BLaER1 (cell line): ENCODE data around the gene LUZP1.

Experiments
- H3K27ac ChIP-seq: shearing (Covaris generic); formaldehyde crosslinking; 2 replicates; pipeline ENCODE4 v1.8.1; 2022
- H3K27me3 ChIP-seq: shearing (Covaris generic); formaldehyde crosslinking; 2 replicates; pipeline ENCODE4 v1.8.1; 2022
- H3K36me3 ChIP-seq: shearing (Covaris generic); formaldehyde crosslinking; 2 replicates; pipeline ENCODE4 v1.8.1; 2022
- H3K4me1 ChIP-seq: shearing (Covaris generic); formaldehyde crosslinking; 2 replicates; pipeline ENCODE4 v1.8.1; 2022
- H3K4me2 ChIP-seq: shearing (Covaris generic); formaldehyde crosslinking; 2 replicates; pipeline ENCODE4 v1.8.1; 2022
- H3K4me3 ChIP-seq: shearing (Covaris generic); formaldehyde crosslinking; 2 replicates; pipeline ENCODE4 v1.8.1; 2022
- H3K9ac ChIP-seq: shearing (Covaris generic); formaldehyde crosslinking; 2 replicates; pipeline ENCODE4 v1.8.1; 2022
- H3K9me3 ChIP-seq: shearing (Covaris generic); formaldehyde crosslinking; 2 replicates; pipeline ENCODE4 v1.8.1; 2022
- H4K20me1 ChIP-seq: shearing (Covaris generic); formaldehyde crosslinking; 2 replicates; pipeline ENCODE4 v1.8.1; 2022
- Cebpa-rat ChIP-seq: shearing (Covaris generic); IDR thresholded peaks from 2 replicates; pipeline ENCODE4 v1.8.1; 2022

LUZP1 gene

GRCh38 chr1:23177031-23177430, 8.4 kb upstream of the LUZP1 start:
- Histone ChIP-seq H3K4me2 (peak overlapping the region; percentile 87), H3K27me3 (no peaks in the 10 kb centered on the region), H3K36me3 (no peaks in the 10 kb centered on the region), H3K4me3 (peak overlapping the region; percentile 68), H3K9me3 (no peaks in the 10 kb centered on the region), H3K4me1 (peaks cover 51% of the 10 kb centered on the region), H3K9ac (peak overlapping the region; percentile 73), H4K20me1 (no peaks in the 10 kb centered on the region), H3K27ac (peak overlapping the region; percentile 80)
- TF ChIP-seq Cebpa-rat, result no peak

- Histone ChIP-seq H3K9ac (no peak overlapping the region), H3K4me1 (peaks cover 65% of the 10 kb centered on the region), H3K9me3 (no peaks in the 10 kb centered on the region), H4K20me1 (no peaks in the 10 kb centered on the region), H3K4me3 (no peak overlapping the region), H3K27me3 (no peaks in the 10 kb centered on the region), H3K36me3 (no peaks in the 10 kb centered on the region), H3K4me2 (no peak overlapping the region), H3K27ac (no peak overlapping the region)
- no peak for TF ChIP-seq Cebpa-rat
Observed at GRCh38 chr1:23174426-23175110, 5.9 kb upstream of the LUZP1 start.

- Histone ChIP-seq H3K9ac (no peak overlapping the region; the same call in 1 of the 2 replicates), H3K27ac (peak overlapping the region; percentile 14; the same call in 1 of the 2 replicates), H3K4me2 (0 out of 2 replicates have a peak overlapping the region, but pooled peaks have one; percentile 25), H3K4me1 (peaks cover 54% of the 10 kb centered on the region), H4K20me1 (peaks cover 18% of the 10 kb centered on the region), H3K27me3 (no peaks in the 10 kb centered on the region), H3K9me3 (no peaks in the 10 kb centered on the region), H3K36me3 (no peaks in the 10 kb centered on the region), H3K4me3 (no peak overlapping the region)
- TF ChIP-seq Cebpa-rat, result no peak
Observed at GRCh38 chr1:23171181-23171755, 2.6 kb upstream of the LUZP1 start.

- no peaks in the 10 kb centered on the region for H3K9me3 ChIP-seq
- no peaks in the 10 kb centered on the region for H3K27me3 ChIP-seq
- no peaks in the 10 kb centered on the region for H3K36me3 ChIP-seq
- peak overlapping the region; percentile 90 for H3K9ac ChIP-seq
- peak overlapping the region; percentile 89; the same call in 1 of the 2 replicates for H3K4me3 ChIP-seq
- peak; percentile 87 for TF ChIP-seq Cebpa-rat
- H3K4me1 ChIP-seq, result peaks cover 65% of the 10 kb centered on the region
- peak overlapping the region; percentile 87 for H3K27ac ChIP-seq
- peak overlapping the region; percentile 71 for H3K4me2 ChIP-seq
- H4K20me1 ChIP-seq, result peaks cover 32% of the 10 kb centered on the region
Observed at GRCh38 chr1:23169727-23170335, 1.2 kb upstream of the LUZP1 start.

GRCh38 chr1:23169195-23169575, 529 bp upstream of the LUZP1 start:
- Histone ChIP-seq H4K20me1 (peaks cover 38% of the 10 kb centered on the region), H3K27ac (peak overlapping the region; percentile 87), H3K4me1 (peaks cover 65% of the 10 kb centered on the region), H3K27me3 (no peaks in the 10 kb centered on the region), H3K4me3 (peak overlapping the region; percentile 89), H3K36me3 (no peaks in the 10 kb centered on the region), H3K9ac (peak overlapping the region; percentile 90), H3K4me2 (peak overlapping the region; percentile 71), H3K9me3 (no peaks in the 10 kb centered on the region)
- no peak for TF ChIP-seq Cebpa-rat

DNA sequence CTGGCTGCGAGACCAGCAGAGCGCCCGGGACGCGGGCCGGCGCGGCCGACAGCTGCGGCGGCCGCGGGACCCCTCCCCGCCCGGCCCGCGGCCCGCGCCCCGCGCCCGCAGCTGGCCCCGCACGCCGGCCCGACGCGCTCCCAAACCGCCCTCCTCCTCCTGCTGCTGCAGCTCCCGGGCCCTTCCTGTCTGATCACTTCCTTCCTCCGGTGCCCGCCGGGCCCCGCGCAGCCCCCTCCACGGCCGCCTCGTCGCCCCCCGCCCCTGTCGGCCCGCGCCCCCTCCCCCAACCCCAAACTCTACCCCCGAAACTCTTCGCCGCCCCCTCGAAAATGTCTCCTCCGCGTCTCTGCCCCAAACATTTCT, 594 bp downstream of the LUZP1 start:
- Histone ChIP-seq H3K36me3 (0 out of 2 replicates have a peak, but pooled peaks cover 3% of the 10 kb centered on the region), H3K9ac (peak overlapping the region; percentile 90), H3K4me3 (peak overlapping the region; percentile 89), H3K9me3 (no peaks in the 10 kb centered on the region), H3K27me3 (no peaks in the 10 kb centered on the region), H4K20me1 (peaks cover 50% of the 10 kb centered on the region), H3K4me1 (peaks cover 64% of the 10 kb centered on the region), H3K4me2 (peak overlapping the region; percentile 93), H3K27ac (peak overlapping the region; percentile 87)
- no peak for TF ChIP-seq Cebpa-rat

DNA sequence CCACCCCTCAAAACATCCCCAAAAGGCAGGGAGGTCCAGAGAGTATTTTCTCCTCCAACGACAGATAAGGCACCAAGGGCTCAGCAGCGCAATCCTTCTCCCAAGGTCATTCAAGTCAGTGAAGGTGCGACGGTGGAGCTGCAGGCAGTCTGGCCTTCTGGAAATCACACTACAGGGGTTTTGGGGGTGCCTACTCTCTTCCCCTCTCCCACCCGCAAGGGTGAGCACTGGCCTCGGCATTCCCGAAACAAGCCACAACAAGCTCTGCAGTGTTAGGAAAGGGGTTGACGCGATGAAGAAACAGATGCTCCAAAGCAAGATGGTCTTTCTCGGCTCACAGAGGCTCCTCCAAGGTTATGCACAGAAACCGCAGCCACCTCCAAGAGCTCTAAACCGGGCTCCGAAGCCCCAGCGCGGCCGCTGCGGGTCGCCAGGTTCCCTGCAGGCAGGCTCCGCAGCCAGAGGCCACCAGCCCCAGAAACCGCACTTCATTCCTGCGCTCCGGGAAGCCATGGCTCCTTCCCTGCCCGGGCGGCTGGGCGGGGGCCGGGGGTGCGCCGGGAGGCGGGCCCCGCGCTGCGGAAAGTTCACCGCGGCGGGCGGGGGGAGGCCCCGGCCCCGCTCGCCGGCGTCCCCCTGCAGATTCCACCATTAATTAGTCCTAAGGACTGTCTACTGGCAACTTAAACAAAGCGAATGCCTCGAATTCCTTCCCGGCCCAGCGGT, 1.1 kb downstream of the LUZP1 start:
- peaks cover 55% of the 10 kb centered on the region for H4K20me1 ChIP-seq
- peaks cover 59% of the 10 kb centered on the region for H3K4me1 ChIP-seq
- H3K4me2 ChIP-seq, result peak overlapping the region; percentile 93
- H3K9me3 ChIP-seq, result no peaks in the 10 kb centered on the region
- 0 out of 2 replicates have a peak, but pooled peaks cover 4% of the 10 kb centered on the region for H3K36me3 ChIP-seq
- TF ChIP-seq Cebpa-rat, result no peak
- peak overlapping the region; percentile 90 for H3K9ac ChIP-seq
- H3K27ac ChIP-seq, result peak overlapping the region; percentile 87
- H3K4me3 ChIP-seq, result peak overlapping the region; percentile 89
- H3K27me3 ChIP-seq, result no peaks in the 10 kb centered on the region

GRCh38 chr1:23166854-23167253, 1.8 kb downstream of the LUZP1 start:
- no peak for TF ChIP-seq Cebpa-rat
- Histone ChIP-seq H3K36me3 (0 out of 2 replicates have a peak, but pooled peaks cover 4% of the 10 kb centered on the region), H3K4me1 (peaks cover 53% of the 10 kb centered on the region), H3K4me2 (peak overlapping the region; percentile 93), H3K27me3 (no peaks in the 10 kb centered on the region), H3K9me3 (no peaks in the 10 kb centered on the region), H3K9ac (peak overlapping the region; percentile 90), H3K27ac (no peak overlapping the region), H3K4me3 (peak overlapping the region; percentile 89), H4K20me1 (peaks cover 62% of the 10 kb centered on the region)

GRCh38 chr1:23163395-23163794, 5.3 kb downstream of the LUZP1 start:
- H3K27ac ChIP-seq, result no peak overlapping the region
- H3K4me1 ChIP-seq, result peaks cover 24% of the 10 kb centered on the region
- no peak overlapping the region for H3K9ac ChIP-seq
- H3K9me3 ChIP-seq, result no peaks in the 10 kb centered on the region
- 0 out of 2 replicates have a peak, but pooled peaks have one; percentile 33 for TF ChIP-seq Cebpa-rat
- peaks cover 96% of the 10 kb centered on the region for H4K20me1 ChIP-seq
- H3K36me3 ChIP-seq, result 0 out of 2 replicates have a peak, but pooled peaks cover 4% of the 10 kb centered on the region
- H3K4me2 ChIP-seq, result no peak overlapping the region
- H3K4me3 ChIP-seq, result no peak overlapping the region
- no peaks in the 10 kb centered on the region for H3K27me3 ChIP-seq
